HL-60/S4 treated with retinoic acid at 250 ng/mL for 4 days and 3 days (cell line): ENCODE results near the gene TRIM9.
"Not testable (repeated sequence)": the region's sequence is repeated elsewhere in the genome, so short reads cannot be mapped to it uniquely, and the experiment has no call there.

Experiments used
- in situ Hi-C: fragments of 300-500 bp; cut with MboI; formaldehyde crosslinking; loops from 2 replicates; pipeline ENCODE4 v1.7.0; 2022; ENCODE audit warnings: low sequenced_read_pairs

Gene TRIM9

GRCh38 chr14:51004801-51005526, 89.9 kb downstream of the TRIM9 start:
- in situ Hi-C loops, result no loop called here

- in situ Hi-C loops, result no loop called here
Observed at GRCh38 chr14:51004352-51004800, 90.5 kb downstream of the TRIM9 start.

- in situ Hi-C loops, result no loop called here
Observed at GRCh38 chr14:51002406-51002999, 92.4 kb downstream of the TRIM9 start.

GRCh38 chr14:51000566-51000965, 94.3 kb downstream of the TRIM9 start:
- in situ Hi-C loops, result no loop called here

- in situ Hi-C loops, result no loop called here
Observed at GRCh38 chr14:50999726-51000125, 95.2 kb downstream of the TRIM9 start.

- in situ Hi-C loops, result no loop called here
Observed at GRCh38 chr14:50998612-50999011, 96.3 kb downstream of the TRIM9 start.

GRCh38 chr14:50997712-50998111, 97.2 kb downstream of the TRIM9 start:
- in situ Hi-C loops, result no loop called here

GRCh38 chr14:50994158-50994557, 100.7 kb downstream of the TRIM9 start:
- in situ Hi-C loops, result not testable (repeated sequence)

GRCh38 chr14:50985859-50986331, 109.0 kb downstream of the TRIM9 start:
- in situ Hi-C loops, result no loop called here

- in situ Hi-C loops, result no loop called here
Observed at GRCh38 chr14:50985124-50985858, 109.6 kb downstream of the TRIM9 start.

GRCh38 chr14:50984036-50984710, 110.7 kb downstream of the TRIM9 start:
- in situ Hi-C loops, result no loop called here

GRCh38 chr14:50979941-50980850, 114.7 kb downstream of the TRIM9 start:
- in situ Hi-C loops, result no loop called here

- in situ Hi-C loops, result no loop called here
Observed at GRCh38 chr14:50978888-50979287, 116.0 kb downstream of the TRIM9 start.

- in situ Hi-C loops, result no loop called here
Observed at GRCh38 chr14:50978529-50978871, 116.4 kb downstream of the TRIM9 start.

GRCh38 chr14:50977863-50978528, 116.9 kb downstream of the TRIM9 start:
- in situ Hi-C loops, result no loop called here

GRCh38 chr14:50974118-50974517, 120.8 kb downstream of the TRIM9 start:
- in situ Hi-C loops, result no loop called here

GRCh38 chr14:50972734-50973133, 122.2 kb downstream of the TRIM9 start:
- in situ Hi-C loops, result no loop called here

- in situ Hi-C loops, result no loop called here
Observed at GRCh38 chr14:50970886-50971781, 123.8 kb downstream of the TRIM9 start.

- in situ Hi-C loops, result no loop called here
Observed at GRCh38 chr14:50967790-50968189, 127.1 kb downstream of the TRIM9 start.
